Kidney epithelial cell (primary cell): Measurements from ENCODE around the gene FAM117A. TPM values are rescaled to one million over a fixed set of nuclear protein-coding genes. Genes with fewer than 3 reads are reported as not detected.

Source experiments
- DNase-seq: peaks from one replicate; pipeline ENCODE4 v3.0.0-alpha.2; 2010; ENCODE audit warnings: low read depth
- H3K27me3 ChIP-seq: 2 replicates; pipeline ENCODE4 v1.6.0; 2011; ENCODE audit warnings: low read length; ENCODE audit not compliant: control insufficient read depth, insufficient read depth
- H3K36me3 ChIP-seq: 2 replicates; pipeline ENCODE4 v1.5.1; 2011; ENCODE audit warnings: low read length; ENCODE audit not compliant: control insufficient read depth, insufficient read depth
- H3K4me3 ChIP-seq: 2 replicates; pipeline ENCODE4 v1.5.1; 2011; ENCODE audit warnings: low read depth, mild to moderate bottlenecking, control low read depth, low read length
- total RNA-seq: library from RNA; depleted of rRNA; stranded (reverse); fragments of >200 nt; gene quantifications from 2 replicates; pipeline ENCODE4 v1.2.3, GENCODE V29; 2015
- TF ChIP-seq, protein P1 (sequence below): IDR thresholded peaks from 2 replicates; pipeline ENCODE4 v1.5.1; 2011; ENCODE audit warnings: mild to moderate bottlenecking, moderate library complexity, low read length, control low read depth, inconsistent platforms; ENCODE audit not compliant: insufficient read depth, poor library complexity, severe bottlenecking

Gene FAM117A
- total RNA-seq, 1 donor from 2014 or later, result 10.5 TPM

DNA sequence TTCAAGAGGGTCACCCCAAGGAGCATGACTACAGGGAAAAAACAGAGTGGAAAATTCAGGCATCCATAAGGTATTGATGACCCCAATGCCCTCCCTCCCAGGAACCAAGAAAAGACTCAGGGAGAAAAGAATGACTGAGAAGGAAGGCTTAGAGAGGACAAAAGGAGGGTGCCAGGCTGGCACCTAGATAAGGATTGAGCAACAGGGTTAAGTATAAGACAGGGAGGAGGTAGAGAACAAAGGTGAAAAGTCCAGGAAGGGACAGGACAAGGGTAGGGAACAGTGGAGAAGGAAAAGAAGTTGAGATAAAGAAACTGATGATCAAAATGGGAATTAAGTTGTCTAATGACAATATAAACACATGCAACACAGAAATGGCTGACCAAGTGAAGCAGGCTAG, 58.7 kb downstream of the FAM117A start:
- TF ChIP-seq, protein P1, sequence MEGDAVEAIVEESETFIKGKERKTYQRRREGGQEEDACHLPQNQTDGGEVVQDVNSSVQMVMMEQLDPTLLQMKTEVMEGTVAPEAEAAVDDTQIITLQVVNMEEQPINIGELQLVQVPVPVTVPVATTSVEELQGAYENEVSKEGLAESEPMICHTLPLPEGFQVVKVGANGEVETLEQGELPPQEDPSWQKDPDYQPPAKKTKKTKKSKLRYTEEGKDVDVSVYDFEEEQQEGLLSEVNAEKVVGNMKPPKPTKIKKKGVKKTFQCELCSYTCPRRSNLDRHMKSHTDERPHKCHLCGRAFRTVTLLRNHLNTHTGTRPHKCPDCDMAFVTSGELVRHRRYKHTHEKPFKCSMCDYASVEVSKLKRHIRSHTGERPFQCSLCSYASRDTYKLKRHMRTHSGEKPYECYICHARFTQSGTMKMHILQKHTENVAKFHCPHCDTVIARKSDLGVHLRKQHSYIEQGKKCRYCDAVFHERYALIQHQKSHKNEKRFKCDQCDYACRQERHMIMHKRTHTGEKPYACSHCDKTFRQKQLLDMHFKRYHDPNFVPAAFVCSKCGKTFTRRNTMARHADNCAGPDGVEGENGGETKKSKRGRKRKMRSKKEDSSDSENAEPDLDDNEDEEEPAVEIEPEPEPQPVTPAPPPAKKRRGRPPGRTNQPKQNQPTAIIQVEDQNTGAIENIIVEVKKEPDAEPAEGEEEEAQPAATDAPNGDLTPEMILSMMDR, result no peak
- DNase-seq, result no peak
- Histone ChIP-seq H3K36me3 (peaks cover 2% of the 10 kb centered on the region), H3K27me3 (no peaks in the 10 kb centered on the region), H3K4me3 (no peak overlapping the region)

DNA sequence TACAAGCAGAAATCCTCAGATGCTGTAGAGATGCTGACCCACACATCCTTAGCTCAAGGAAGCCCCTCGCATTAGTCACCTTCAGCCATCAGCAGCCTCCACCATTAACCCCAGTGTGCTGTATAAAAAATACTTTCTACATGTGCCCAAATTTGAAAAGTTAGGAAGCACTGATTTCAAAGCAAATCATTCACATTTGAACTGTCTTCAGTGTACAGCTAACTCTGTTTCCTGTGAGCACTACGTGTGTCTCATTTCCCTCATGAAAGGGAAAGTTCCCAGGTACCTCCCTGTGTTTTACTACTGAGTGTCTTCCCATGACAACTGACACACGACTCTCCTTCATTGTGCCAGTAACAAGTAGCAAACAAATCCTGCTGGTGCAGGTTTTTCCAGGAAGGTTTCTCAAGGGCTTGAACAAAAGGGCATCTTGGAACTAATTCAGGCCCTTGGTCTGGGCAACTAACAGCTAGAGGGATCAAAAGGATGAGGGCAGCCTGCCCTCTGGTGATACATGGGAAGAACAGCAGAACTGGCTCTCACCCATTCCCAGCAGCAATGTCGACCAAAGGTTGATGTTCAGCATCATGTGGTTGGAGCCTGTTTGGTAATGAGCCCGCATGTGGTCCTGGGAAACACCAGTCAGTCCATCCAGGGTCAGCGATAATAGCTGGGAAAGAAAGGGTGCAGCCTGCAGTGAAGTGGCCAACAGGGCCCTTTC, 60.2 kb downstream of the FAM117A start:
- TF ChIP-seq, protein P1, result peak; percentile 50
- H3K4me3 ChIP-seq, result no peak overlapping the region
- peaks cover 2% of the 10 kb centered on the region for H3K36me3 ChIP-seq
- DNase-seq, result no peak
- no peaks in the 10 kb centered on the region for H3K27me3 ChIP-seq

DNA sequence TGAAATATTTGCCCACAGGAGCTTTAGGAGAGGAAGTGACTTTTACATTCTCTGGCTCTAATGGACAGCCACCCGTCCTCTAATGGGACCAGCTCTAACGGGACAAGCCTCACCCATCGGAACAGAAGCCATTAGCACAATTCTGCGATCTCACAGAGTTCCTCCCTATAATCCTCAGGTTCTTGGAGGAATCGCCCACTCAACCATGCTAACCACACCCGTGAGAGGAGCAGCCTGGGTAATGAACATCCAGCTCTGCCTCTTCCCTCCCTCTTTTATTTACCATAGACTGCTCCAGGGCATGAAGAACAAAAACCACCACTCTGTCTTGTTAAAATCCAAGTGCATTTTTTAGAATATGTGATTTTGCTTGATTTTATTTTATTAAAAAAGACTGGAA, 63.0 kb downstream of the FAM117A start:
- no peaks in the 10 kb centered on the region for H3K27me3 ChIP-seq
- TF ChIP-seq, protein P1, result no peak
- no peak overlapping the region for H3K4me3 ChIP-seq
- H3K36me3 ChIP-seq, result peaks cover 2% of the 10 kb centered on the region
- no peak for DNase-seq

DNA sequence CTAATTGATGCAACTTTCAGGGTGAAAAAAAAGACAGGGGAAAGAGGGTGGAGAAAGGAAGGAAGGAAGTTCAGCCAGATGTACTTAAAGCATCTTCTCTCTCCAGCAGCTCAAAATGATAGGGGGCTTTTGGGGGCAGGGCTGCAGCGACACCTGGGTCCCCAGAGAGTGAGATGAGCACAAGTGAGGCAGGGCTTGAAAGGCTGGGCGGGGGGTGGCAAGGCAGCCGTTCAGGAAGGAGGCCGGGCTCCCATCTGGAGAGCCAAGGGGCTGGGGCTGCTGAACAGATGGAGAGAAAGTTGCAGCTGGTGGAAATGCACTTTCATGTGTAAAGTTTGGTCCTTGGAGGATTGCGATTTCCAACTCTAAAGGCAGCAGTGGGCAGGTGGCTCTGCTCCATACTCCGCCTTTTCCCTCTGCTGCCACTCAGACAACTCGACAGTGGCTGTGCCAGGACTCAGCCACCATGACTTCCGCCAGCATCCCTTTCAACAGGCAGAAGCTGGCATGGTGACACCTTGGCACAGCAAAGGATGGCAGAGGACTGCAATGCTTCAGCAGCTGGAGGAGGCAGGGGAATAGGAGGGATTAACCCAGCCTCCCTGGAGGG, 63.9 kb downstream of the FAM117A start:
- no peaks in the 10 kb centered on the region for H3K36me3 ChIP-seq
- H3K27me3 ChIP-seq, result no peaks in the 10 kb centered on the region
- no peak overlapping the region for H3K4me3 ChIP-seq
- DNase-seq, result no peak
- TF ChIP-seq, protein P1, result no peak

DNA sequence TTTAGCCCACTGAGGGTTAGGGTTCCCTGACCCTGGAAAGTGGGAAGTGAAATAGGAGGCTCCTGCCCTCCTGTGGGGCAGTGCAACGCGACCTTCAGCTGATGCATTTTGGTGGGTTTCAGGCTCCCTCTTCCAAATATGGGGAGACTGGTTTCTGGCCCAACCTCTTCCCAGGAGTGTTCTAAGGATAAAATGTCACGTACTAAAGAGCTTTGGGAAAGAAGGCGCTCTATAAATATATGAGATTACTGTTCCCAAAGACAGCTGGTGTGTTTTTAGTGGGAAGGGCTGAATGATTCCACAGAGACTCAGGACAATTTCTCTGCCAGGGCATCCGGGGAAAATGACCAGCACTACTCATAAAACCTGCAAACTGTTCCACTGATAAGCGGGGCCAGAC, 65.9 kb downstream of the FAM117A start:
- Histone ChIP-seq H3K27me3 (no peaks in the 10 kb centered on the region), H3K4me3 (no peak overlapping the region), H3K36me3 (no peaks in the 10 kb centered on the region)
- DNase-seq, result no peak
- TF ChIP-seq, protein P1, result no peak

DNA sequence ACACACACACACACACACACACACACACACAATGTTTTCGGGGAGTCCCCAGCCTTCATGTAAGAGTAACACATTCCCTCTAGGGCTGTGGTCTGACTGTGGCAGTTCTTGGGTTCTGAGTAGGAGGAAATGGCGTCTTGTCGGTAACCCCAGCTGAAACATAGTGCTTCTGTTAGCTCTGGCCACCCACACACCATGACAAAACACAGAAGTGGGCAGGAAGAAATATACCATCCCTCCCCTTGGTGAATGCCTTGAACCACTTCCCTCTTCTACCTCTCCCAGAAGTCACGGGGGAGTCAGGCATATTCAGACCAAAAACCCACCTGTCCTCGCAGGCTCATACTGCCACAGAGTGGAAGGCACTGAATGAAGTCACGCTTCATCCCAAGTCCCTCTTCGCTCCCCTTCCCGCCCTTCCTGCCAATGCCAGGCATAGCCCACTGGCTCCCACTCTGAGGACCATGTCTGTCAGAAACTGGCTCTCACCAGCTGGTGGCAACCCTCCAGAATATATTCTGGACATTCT, 67.6 kb downstream of the FAM117A start:
- DNase-seq, result no peak
- Histone ChIP-seq H3K4me3 (no peak overlapping the region), H3K27me3 (peaks cover 3% of the 10 kb centered on the region), H3K36me3 (no peaks in the 10 kb centered on the region)
- TF ChIP-seq, protein P1, result no peak
